ENCODE data around the gene STRA6.

DNA sequence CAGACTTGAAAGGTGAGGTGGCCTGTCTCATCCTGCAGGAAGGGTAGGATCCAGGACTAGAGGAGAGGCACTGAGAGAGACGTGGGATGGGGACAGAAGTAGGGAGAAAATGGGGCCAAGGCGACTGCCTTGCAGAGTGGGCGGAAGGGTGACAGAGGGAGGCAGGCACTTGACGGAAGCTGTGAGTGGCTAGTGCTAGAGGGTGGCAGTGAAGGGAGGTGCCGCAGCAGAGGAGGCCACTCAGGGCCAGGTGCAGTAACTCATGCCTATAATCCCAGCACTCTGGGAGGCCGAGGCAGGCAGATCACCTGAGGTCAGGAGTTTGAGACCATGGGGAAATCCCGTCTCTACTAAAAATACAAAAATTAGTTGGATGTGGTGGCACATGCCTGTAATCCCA is 40.8 kb upstream of the STRA6 start:
- TF ChIP-seq POLR2A (IDR thresholded peaks at IDR 0.05; ENCODE audit: low read length) = no peak
- TF ChIP-seq GATA1 (IDR thresholded peaks at IDR 0.05; ENCODE audit: low read depth, low read length) = no peak

Measured in erythroblast (primary cell).